Vagina (tissue), 2 donors: Measurements from ENCODE around the gene AMBN.

Experiments used
- CTCF ChIP-seq, 3 experiments: fragments of 450-650 bp in 2 of 3; fragments of 200-600 bp in 1 of 3; sonication (generic) in 1 of 3; IDR thresholded peaks; one replicate each; pipeline ENCODE4 v1.5.1; 2017 to 2019; ENCODE audit warnings: antibody characterized with exemption in 3 of 3, mild to moderate bottlenecking in 2 of 3, moderate library complexity in 2 of 3
- POLR2AphosphoS5 ChIP-seq, 2 donors: sonication (generic); formaldehyde crosslinking; IDR thresholded peaks; one replicate each; pipeline ENCODE4 v1.9.0; 2017; ENCODE audit warnings: antibody characterized with exemption in 2 of 2, mild to moderate bottlenecking in 2 of 2, low read depth in 1 of 2; ENCODE audit not compliant: insufficient read depth in 1 of 2

- TF ChIP-seq CTCF (IDR thresholded peaks at IDR 0.05), result no peak
- no peak for TF ChIP-seq POLR2AphosphoS5 (IDR thresholded peaks at IDR 0.05; ENCODE audit: insufficient read depth in 1 of 2, low read depth in 1 of 2)
These were observed 48.1 kb downstream of the AMBN start for GRCh38 chr4:70640192-70640591.
